Activated CD4-positive, alpha-beta T cell treated with anti-CD3 and anti-CD28 coated beads for 1 hour (primary cell): ENCODE results near the gene KCNMB1.
A peak's percentile ranks its signal among the peaks of the same experiment; 100 is the strongest.

Source experiments
- DNase-seq: peaks from one replicate; pipeline ENCODE4 v3.0.0-alpha.2; 2020

KCNMB1 gene, protein sequence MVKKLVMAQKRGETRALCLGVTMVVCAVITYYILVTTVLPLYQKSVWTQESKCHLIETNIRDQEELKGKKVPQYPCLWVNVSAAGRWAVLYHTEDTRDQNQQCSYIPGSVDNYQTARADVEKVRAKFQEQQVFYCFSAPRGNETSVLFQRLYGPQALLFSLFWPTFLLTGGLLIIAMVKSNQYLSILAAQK

GRCh38 chr5:170388818-170389549, at the start of gene KCNMB1:
Gene KCNMB1, minus strand, starts transcription at chr5:170389367. Its CDS starts 3,920 bp downstream, at chr5:170385447.
- DNase-seq: no peak

DNA sequence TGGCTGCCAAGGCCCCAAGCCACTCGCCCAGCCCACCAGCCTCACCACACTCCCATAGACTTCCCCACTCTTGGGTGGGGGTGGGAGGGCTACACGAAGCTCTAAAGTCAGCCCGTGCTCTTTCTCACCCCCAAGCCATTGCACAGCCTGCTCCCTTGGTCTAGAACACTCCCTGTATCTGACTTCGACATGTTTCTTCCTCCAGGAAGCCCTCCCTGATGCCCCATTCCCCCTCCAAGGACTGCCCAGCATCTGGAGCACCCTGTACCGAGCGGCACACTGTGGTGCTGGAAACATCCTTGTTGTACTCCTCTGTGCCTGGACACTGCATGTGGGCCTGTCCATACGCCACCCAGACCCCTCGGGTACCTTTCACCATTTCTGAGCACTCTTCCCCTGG, 49.4 kb upstream of the KCNMB1 start:
- DNase-seq: no peak

- no peak for DNase-seq
Measured at GRCh38 chr5:170437621-170438375, 48.6 kb upstream of the KCNMB1 start.

DNA sequence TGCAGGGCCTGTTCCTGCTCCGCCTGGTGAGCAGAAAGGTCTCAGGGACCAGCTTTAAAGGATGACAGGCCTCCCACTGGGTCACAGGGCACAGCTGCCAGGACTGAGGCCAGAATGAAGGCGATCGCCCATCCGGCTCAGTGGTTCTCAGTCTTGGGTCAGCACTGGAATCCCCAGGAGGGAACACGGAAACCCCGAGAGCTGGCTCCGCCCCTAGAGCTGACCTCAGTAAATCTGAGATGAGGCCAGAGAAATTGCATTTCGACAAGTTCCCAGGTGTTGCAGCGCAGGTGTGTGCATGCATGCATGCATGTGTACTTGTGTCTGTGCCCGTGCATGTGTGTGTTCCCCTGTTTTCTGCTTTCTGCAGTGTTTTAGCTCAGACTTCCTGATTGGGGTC, 47.2 kb upstream of the KCNMB1 start:
- DNase-seq: no peak

DNA sequence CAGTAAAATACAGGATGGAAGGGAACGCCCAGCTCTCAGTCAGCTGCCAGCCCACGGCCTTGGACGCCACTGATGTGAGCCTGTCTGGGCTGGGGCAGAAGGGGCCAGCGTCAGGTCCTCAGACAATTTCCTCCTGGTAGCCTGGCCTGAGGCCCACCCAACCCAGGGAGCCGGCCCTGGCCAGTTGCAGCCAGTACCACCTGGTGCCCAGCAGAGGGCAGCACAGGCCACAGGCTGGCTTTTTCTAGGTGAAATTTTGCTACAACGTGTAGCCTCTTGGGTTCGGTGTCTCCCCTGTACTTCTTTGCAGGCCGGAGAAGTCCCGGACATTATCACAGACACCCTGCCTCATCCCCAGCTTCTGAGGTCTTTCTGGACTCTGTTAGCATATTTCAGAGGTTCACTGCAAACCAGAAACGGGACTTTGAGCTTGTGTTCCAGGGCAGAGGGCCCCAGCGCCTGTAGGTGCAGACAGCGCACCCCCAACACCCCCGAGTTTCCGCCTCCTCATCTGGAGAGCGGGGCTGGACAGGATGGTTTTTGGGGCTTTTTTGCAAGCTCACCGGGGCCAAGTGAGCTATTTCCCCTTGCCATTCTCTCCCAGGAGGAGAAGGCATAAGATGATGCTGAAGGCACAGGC, 45.9 kb upstream of the KCNMB1 start:
- peak; percentile 31 for DNase-seq

- no peak for DNase-seq
Measured at GRCh38 chr5:170432669-170433068, 43.5 kb upstream of the KCNMB1 start.

- no peak for DNase-seq
Measured at GRCh38 chr5:170431571-170431970, 42.4 kb upstream of the KCNMB1 start.

DNA sequence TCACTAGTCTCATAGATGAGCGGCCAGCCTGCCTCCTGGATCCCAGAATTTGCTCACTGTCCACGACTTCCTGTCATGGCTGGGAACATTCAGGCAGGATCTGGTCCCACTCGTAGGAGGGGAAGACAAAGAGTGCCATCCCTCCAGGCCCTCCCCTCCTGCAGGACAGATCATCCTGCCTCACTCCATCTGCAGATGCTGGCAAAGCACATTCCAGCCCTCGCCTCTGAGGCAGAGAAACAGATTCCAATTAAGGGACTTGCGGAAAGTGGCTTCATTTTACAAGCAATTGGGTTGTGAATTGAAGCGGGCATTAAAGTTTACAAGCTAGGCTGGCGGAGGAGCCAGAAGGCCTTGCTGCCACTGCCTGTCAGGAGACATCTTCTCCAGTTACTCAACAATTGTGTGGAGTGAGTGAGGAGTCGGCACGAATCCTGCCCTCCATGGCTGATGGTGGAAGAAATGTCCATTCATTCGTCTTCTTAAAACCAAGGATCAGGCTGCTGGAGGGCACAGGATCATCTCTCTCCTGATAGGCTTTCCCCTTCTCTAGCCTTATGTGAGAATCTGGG, 41.8 kb upstream of the KCNMB1 start:
- no peak for DNase-seq

GRCh38 chr5:170430256-170430655, 41.1 kb upstream of the KCNMB1 start:
- no peak for DNase-seq

DNA sequence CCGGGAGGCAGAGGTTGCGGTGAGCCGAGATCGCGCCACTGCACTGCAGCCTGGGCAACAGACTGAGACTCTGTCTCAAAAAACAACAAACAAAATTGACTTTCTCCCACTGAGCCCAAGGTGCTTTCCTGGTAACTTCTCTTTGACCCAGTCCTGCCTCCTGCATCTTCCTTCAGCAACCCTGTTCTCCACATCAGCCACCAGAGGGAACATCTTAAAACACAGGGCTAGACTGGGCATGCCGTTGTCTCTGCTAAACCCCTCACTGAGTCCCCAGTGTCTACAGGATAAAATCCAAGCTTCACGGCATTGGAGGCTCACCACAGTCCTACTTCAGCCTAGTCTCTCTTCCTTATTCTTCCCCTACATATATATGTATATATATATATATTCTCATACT, 39.8 kb upstream of the KCNMB1 start:
- DNase-seq: no peak

GRCh38 chr5:170427672-170428236, 38.6 kb upstream of the KCNMB1 start:
- no peak for DNase-seq

GRCh38 chr5:170426786-170427185, 37.6 kb upstream of the KCNMB1 start:
- no peak for DNase-seq

DNA sequence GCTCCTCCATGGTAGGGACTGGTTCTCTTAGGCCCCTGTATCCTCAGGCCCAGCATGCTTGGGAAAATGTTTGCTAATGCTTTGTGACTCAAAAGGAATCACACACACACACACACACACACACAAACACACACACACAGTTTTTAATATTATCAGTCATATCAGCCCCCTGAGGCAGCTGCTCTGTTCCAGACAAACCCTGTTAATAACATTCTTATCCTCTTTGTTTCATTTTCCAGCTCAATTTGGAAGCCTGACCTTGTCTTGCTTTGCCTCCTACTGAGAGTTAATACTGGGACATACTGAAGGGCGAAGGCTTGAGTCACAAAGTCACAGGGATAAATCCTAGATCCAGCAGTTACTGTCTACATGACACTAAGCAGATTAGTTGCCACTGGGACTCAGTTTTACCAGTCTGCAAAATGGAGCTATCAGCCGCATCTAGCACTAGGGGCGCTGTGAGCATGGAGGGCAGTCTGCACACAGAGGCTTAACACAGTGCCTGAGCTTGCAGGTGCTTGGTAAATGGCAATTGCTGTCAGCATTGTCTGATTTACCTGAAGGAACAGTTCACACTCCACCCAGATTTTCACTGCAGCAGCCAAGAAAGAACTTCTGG, 37.1 kb upstream of the KCNMB1 start:
- no peak for DNase-seq

GRCh38 chr5:170425731-170426130, 36.6 kb upstream of the KCNMB1 start:
- no peak for DNase-seq

DNA sequence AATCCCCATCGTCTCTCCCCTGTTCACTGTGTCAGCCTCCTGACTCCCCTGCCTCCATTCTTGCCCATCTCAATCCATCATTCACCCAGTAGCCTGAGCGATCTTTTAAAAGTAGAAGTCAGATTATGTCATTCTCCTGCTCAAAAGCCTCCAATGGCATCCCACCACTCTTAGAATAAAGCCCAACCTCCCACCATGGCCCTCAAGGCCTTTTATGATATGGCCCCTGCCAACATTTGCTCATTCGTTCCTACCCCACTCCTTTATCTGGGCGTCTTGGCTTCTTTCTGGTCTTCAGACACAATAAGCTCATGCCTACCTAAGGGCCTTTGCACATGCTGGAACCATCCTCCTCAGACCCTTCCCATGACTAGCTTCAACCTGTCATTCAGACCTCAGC, 35.5 kb upstream of the KCNMB1 start:
- DNase-seq: no peak

GRCh38 chr5:170423692-170424091, 34.5 kb upstream of the KCNMB1 start:
- DNase-seq: no peak

- DNase-seq: no peak
Measured at GRCh38 chr5:170421826-170422225, 32.7 kb upstream of the KCNMB1 start.

GRCh38 chr5:170420806-170421412, 31.7 kb upstream of the KCNMB1 start:
- DNase-seq: peak; percentile 18

- DNase-seq: no peak
Measured at GRCh38 chr5:170419643-170420042, 30.5 kb upstream of the KCNMB1 start.

DNA sequence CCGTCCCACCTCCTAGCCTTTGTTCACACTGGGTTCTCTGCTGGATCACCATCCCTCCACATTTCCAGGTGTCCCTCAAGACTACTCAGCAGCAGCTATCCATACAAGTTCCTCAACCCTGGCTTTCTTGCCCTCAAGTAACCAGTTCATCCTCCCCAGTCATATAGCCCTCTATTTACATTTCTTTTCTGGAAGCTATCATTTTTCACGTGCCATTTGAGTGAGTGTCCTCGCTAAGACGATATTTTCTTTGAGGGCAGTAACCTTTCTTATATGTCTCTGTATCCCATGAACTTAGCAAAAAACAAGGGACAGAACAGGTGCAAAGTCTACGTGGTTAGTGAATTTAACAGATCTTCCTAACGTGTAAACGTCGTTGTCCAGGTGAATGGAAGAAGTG, 29.6 kb upstream of the KCNMB1 start:
- DNase-seq: no peak

DNA sequence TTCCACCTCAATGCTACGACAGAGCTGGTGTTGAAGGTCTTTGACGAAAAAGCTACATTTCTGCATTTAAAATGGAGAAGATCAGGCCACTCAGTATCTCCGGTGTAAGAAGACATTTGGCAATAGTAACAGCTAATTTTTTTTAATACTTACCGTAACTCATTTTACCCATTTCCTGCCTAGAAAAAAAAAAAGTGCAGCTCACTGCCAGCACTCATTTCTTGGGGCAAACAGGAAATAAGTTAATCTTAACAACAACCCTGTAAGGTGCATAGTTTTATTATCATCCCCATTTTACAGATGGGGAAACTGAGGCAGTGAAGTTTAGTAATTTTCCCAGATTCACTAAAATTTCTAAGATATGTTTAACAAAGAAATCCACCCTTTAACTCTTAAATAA, 27.4 kb upstream of the KCNMB1 start:
- DNase-seq: no peak

DNA sequence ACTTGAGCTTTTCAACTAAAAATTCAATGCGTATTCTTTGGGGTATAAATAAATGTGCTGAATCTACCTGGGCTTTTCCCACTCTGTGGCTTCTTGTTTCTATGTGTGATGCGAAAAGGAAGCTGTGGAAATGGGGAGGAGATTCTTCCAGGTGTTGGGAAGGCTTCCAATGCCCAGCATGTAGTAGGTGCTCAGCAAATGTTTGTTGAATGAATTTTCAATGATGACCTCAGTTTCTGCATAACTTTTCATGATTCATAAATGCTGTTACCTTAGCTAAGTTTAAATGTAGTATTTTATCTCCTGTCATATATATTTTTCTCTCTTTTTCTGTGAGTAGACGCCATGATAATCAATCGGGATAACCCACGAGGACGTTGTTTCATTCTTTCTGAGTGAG, 25.6 kb upstream of the KCNMB1 start:
- DNase-seq: no peak
